ENCODE data around the gene GPX4. TPM values are rescaled to one million over a fixed set of nuclear protein-coding genes. Genes with fewer than 3 reads are reported as not detected.

GPX4 gene
- total RNA-seq, 1 donor from 2014 or later = 415 TPM

- DNase-seq (ENCODE audit: low read depth in 2 of 2) = peak; percentile 57 to 95
Measured at GRCh38 chr19:1102407-1103131, 1.2 kb upstream of the GPX4 start.

GRCh38 chr19:1103132-1103707, 574 bp upstream of the GPX4 start:
- DNase-seq (ENCODE audit: low read depth in 2 of 2) = no peak

DNA sequence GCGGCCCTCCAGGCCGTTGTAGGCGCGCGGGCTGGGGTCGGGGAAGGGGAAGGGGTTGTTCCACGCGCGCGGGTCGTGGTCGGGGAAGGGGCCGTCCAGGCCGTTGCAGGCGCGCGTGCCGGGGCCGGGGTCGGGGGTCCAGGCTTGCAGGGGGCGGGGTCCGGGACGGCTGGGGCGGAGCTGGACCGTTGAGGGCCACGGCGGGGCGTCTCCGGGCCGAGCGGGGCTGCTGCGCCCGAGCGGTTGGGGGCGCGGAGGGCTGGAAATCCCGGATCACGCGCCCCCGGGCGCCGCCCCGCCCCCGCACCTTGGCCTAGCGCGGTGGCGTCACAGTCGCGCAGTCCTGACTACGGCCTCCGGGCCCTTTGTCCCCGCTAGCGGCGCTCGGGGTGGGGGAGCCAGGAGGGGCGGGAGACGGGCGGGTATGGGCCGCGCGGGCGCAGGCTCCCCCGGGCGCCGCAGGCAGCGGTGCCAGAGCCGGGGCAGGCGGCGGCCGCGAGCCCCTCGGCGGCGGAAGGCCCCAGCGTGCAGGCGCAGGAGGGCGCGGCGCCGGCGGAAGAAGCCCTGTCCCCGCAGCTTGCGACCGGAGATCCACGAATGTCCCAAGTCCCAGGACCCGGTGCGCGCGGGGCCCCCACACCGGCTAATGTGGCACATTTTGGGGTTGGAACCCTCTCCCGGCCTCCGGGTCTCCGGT, 665 bp downstream of the GPX4 start:
- peak; percentile 84 to 85 for DNase-seq (ENCODE audit: low read depth in 2 of 2)

- DNase-seq (ENCODE audit: low read depth in 2 of 2) = peak; percentile 57 to 63
Measured at GRCh38 chr19:1105008-1105872, 1.4 kb downstream of the GPX4 start.

DNA sequence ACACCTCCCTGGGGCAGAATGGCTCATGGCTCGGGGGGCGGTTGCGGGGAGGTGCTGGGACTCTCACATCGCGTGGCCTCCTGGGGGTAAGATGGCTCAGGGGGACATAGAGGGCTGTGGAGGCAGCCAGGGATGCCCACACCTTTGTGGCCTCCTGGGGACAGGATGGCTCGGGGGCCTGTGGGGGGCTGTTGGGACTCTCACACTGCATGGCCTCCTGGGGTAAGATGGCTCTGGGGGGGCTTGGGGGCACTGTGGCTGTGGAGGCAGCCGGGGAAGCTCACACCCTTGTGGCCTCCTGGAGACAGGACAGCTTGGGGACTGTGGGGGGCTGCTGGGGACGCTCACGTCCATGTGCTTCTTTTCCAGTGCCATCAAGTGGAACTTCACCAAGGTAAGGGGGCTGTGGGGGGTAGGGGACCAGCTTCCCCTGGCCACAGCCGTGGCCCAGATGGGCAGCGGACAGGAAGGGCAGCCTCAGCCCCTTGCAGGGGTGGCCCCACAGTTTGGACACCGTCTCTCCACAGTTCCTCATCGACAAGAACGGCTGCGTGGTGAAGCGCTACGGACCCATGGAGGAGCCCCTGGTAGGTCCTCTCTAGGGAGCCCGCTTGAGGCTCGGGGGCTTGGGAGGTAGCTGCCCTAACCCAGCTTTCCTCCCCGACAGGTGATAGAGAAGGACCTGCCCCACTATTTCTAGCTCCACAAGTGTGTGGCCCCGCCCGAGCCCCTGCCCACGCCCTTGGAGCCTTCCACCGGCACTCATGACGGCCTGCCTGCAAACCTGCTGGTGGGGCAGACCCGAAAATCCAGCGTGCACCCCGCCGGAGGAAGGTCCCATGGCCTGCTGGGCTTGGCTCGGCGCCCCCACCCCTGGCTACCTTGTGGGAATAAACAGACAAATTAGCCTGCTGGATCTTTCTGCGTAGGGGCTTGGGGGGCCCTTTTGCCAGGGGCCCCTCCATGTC, 2.4 kb downstream of the GPX4 start:
- DNase-seq (ENCODE audit: low read depth in 2 of 2) = no peak

DNA sequence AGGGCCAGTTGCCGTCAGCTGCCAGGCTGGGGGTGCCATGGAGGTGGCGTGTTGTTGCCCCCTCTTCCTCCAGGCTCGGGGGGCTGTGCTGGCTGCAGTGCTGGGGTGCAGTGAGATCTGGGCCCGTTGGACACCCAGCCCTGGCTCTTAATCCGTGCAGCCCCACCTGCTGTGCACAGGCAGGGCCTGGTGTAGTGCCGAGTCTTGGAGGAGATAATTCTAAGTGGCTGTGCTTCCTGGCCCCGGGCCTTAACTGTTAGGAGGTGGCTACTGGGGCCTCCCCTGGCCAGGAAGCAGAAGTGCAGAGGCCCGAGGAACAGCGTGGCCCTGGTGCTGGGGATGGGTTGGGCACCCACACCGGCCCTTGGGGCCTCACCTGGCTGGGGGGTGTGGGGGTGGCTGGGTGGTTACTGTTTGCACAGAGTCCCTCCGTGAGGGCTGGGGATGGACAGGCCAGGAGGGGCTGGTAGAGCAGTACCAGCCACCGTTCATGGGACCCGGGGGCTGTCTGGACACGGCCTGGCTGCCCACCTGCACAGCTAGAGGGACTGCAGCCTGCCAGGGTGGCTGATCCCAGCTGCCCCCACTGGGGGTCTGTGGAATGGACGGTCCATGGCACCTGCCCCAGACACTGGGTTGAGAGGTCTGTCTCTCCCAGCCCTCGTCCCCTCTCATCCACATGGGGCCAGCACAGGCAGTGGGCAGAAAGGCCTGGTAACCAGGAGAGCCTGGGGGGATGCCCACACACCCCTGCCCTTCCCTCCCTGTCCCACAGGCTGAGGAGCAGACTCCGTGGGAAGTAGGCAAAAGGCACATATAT, 3.3 kb downstream of the GPX4 start:
- peak in 1 of 2 donors; percentile 46 for DNase-seq (ENCODE audit: low read depth in 2 of 2)

DNA sequence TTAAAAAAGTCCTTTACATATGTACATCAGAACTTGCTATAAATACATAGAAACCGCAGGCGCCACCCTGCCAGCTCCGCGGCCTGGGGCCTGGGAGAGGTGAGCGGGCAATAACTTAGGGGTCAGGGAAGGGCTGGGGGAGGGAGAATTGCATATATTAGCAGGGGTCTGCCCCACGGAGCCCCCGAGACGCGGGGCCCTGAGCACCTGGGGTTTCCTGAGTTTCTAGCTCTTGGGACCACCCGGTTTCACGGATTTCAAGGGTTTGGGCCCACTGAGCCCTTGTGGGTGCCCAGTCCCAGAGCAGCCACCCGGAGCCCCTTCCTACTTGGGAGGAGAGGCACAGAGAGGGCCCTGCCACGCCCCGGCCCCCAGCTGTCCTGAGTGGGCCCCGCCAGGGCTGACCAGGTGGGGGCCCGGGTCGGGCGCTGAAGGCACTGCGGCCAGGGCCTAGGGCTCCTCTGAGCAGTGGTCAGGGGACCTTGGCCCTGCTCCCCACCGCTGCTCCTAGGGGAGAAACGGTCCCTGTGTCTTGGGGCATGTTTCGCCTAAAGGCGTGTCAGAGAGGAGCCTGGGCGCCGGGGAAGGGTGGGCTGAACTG, 4.0 kb downstream of the GPX4 start:
- no peak for DNase-seq (ENCODE audit: low read depth in 2 of 2)

- no peak for DNase-seq (ENCODE audit: low read depth in 2 of 2)
Measured at GRCh38 chr19:1108291-1109031, 4.7 kb downstream of the GPX4 start.

- DNase-seq (ENCODE audit: low read depth in 2 of 2) = no peak
Measured at GRCh38 chr19:1109032-1109551, 5.3 kb downstream of the GPX4 start.

DNA sequence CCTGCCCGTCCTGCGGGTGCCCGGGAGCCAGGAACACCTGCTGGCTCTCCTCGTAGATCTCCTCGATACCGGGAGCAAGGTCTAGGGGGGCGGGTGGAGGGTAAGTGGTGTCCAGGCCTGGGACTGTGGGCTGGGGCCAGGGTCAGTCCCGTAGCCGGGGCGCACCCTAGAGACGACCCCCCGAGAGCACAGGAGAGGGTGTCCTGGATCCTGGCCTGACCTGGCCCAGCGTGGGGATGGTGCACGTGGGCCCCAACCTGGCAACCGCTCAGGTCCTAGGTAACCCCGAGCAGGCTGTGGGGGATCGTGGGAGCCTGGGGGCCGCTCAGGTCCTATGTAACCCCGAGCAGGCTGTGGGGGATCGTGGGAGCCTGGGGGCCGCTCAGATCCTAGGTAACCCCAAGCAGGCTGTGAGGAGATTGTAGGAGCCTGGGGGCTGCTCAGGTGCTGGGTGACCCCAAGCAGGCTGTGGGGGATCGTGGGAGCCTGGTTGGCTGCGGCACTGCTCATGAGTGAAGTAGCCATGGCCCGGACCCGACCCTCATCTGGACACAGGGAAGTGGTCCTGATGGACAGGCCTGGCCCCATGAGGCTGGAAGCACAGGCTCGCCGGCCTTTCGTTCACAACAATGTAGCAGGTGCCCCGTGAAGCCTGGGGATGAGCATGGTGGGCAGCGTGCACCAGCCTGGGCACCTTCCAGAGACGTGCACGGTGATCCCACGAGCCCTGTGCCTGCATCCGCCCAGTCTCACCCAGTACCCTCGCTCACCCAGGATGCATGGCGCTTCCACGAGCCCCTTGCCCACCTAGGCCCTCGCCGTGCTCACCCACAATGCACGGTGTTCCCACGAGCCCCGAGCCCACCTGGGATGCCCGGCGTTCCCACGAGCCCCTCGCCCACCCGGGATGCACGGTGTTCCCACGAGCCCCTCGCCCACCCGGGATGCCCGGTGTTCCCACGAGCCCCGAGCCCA, 6.2 kb downstream of the GPX4 start:
- no peak for DNase-seq (ENCODE audit: low read depth in 2 of 2)

- DNase-seq (ENCODE audit: low read depth in 2 of 2) = no peak
Measured at GRCh38 chr19:1110809-1111640, 7.2 kb downstream of the GPX4 start.

DNA sequence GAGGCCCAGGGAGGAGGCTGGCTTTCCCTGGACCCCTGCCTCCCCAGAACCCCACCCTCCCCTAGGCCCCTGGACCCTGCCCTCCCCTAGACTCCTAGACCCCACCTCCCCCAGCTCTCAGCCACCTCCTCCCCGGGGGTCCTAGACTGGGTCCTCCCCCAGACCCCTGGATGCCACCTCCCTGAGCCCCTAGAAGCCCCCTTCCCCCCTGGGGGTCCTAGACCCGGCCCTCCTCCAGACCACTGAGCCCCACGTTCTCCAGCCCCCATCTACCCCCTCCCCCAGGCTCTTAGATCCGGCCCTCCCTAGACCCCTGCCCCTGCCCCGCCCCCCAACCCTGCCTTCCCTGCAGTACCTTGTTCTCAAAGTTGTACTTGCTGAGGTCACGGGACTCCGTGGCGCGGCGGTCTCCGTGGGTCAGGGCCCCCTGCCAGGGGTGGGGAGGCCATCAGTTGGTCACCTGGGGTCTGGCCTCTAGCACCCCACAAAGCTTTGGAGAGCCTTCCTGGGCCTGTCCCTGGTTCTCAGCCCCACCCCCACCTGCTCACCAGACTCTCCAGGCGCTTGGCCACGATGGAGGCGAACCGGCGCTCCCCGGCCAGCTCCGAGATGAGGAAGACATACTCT, 8.0 kb downstream of the GPX4 start:
- no peak for DNase-seq (ENCODE audit: low read depth in 2 of 2)

DNA sequence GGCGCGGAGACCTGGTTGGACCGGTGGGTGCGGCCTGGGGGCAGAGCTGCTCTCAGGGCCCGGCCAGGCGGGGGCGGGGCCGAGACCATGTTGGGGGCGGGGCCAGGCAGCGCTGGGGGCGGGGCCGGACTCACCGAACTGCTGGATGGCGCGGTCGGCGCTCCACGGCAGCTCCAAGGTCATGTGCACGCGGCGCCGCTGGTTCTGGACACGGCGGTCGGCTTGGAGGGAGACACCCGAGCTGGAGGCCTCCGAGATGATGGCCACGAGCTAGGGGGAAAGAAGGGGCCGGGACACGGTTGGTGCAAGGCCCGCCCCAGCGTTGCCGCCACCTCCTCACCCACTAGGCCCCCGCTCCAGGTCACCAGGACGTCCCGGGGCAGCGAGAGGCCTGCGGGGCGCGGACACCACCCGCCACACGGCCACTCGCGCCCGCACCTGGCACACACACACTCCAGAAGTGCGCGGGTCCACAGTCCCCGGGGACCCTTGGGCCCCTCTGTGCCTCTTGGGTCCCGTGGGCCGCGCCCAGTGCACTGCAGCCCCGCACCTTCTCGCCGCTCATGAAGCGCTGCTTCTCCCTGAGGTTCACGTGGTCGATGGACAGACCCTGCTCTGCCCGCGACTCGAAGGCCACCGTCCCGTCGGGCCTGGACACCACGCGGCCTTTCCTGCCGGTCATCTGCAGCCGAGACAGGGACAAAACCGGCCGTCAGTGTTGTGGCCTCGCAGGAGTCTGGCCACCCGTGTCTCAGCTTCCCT, 8.7 kb downstream of the GPX4 start:
- no peak for DNase-seq (ENCODE audit: low read depth in 2 of 2)

DNA sequence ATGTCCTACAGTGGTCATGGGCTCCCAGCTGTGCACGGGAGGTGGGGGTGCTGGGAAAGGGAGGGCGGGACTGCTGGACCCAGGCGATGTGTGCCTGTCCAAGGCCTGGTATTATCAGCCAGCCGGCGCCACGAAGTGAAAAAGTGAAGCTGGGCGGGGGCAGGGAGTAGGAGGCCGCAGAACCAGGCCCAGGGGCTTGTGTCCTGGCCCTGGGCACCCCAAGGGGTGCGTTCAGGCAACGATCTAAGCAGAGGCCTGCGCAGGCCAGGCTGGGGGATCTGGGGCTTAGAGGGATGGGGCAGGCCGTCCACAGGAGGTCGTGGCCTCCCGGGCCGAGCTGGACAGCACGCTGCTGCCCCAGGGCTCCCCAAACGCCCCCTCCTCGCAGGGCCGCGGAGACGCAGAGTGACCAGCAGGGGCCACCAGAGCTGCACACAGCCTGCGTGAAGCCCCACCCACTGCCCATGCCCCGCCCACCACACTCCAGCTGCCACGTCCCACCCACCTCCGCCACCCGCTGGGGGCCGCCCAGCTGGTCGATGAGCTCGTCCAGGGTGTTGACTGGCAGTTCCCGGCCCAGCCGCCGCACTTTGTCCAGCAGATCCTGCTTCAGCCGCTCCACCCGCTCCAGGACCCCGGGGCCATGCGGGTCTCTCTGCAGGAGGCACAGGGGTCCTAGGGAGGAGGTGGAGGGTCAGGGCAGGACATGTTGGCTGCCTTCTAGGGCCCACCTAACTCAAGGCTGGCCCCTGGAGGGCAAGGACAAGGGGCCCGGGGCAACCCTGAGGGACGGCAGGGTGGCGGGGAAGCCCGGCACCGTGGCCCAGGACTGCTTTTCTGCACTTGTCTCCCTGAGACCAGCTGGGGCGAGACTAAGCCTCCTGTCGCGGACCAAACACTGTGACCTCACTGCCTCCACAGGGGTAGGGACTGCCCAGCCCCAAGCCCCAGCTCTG, 9.5 kb downstream of the GPX4 start:
- peak; percentile 96 to 98 for DNase-seq (ENCODE audit: low read depth in 2 of 2)
